HEK293T (cell line): ENCODE results near the gene KIT.

Experiments
- ARNT ChIP-seq: fragments of 450-650 bp; IDR thresholded peaks from 2 replicates; pipeline ENCODE4 v1.6.1; 2017; ENCODE audit warnings: mild to moderate bottlenecking
- BHLHE40 ChIP-seq: fragments of 450-650 bp; IDR thresholded peaks from 2 replicates; pipeline ENCODE4 v1.6.1; 2016; ENCODE audit warnings: mild to moderate bottlenecking, moderate library complexity, borderline replicate concordance
- FOXA1 ChIP-seq: fragments of 450-650 bp; IDR thresholded peaks from 2 replicates; pipeline ENCODE4 v1.6.1; 2016; ENCODE audit warnings: mild to moderate bottlenecking
- FOXK2 ChIP-seq: fragments of 450-650 bp; IDR thresholded peaks from 2 replicates; pipeline ENCODE4 v1.6.1; 2016; ENCODE audit warnings: mild to moderate bottlenecking
- NFRKB ChIP-seq: fragments of 450-650 bp; IDR thresholded peaks from 2 replicates; pipeline ENCODE4 v1.6.1; 2016; ENCODE audit warnings: mild to moderate bottlenecking, moderate library complexity
- PKNOX1 ChIP-seq: fragments of 450-650 bp; IDR thresholded peaks from 2 replicates; pipeline ENCODE4 v1.6.1; 2016
- SP1 ChIP-seq: fragments of 450-650 bp; IDR thresholded peaks from 2 replicates; pipeline ENCODE4 v1.6.1; 2017
- SUZ12 ChIP-seq: fragments of 450-650 bp; IDR thresholded peaks from 2 replicates; pipeline ENCODE4 v1.6.1; 2016; ENCODE audit warnings: mild to moderate bottlenecking
- ZNF384 ChIP-seq: fragments of 450-650 bp; IDR thresholded peaks from 2 replicates; pipeline ENCODE4 v1.6.1; 2016

GRCh38 chr4:54626113-54626512, 31.6 kb upstream of the KIT start:
- TF ChIP-seq NFRKB (no peak), FOXK2 (no peak), FOXA1 (no peak), ZNF384 (no peak), PKNOX1 (no peak), SP1 (no peak), ARNT (no peak), SUZ12 (no peak), BHLHE40 (no peak)
